Activated T-cell treated with anti-CD3 and anti-CD28 coated beads, Interleukin-2, amount 50 U/mL, for 72 hours (primary cell): Measurements from ENCODE around the gene CLC. TPM values are rescaled to one million over a fixed set of nuclear protein-coding genes. Genes with fewer than 3 reads are reported as not detected.
A peak's percentile ranks its signal among the peaks of the same experiment; 100 is the strongest.

Source experiments
- ATAC-seq, 2 donors: fragments of 150-1000 bp; cut with Tn5 transposase; replicated peaks in 1 of 2; 2 replicates each; pipeline ENCODE4 v1.10.0; 2021; ENCODE audit warnings: moderate library complexity in 2 of 2, mild to moderate bottlenecking in 1 of 2
- DNase-seq, 2 donors: peaks; one replicate each; pipeline ENCODE4 v3.0.0; 2021 to 2022; ENCODE audit warnings: mixed read lengths in 1 of 2
- H3K27ac Mint-ChIP-seq: one replicate; pipeline ENCODE4 v1.8.0; 2022; ENCODE audit warnings: mild to moderate bottlenecking, moderate library complexity, mixed read lengths
- H3K27me3 Mint-ChIP-seq: one replicate; pipeline ENCODE4 v1.8.0; 2022; ENCODE audit warnings: low read depth, mixed read lengths
- H3K36me3 Mint-ChIP-seq, 2 donors: one replicate each; pipeline ENCODE4 v1.8.0; 2022; ENCODE audit warnings: mixed read lengths in 2 of 2, mild to moderate bottlenecking in 1 of 2; ENCODE audit not compliant: insufficient read depth in 2 of 2
- H3K4me1 Mint-ChIP-seq: one replicate; pipeline ENCODE4 v1.8.0; 2022; ENCODE audit warnings: low read depth, mixed read lengths
- H3K4me3 Mint-ChIP-seq, 2 donors: one replicate each; pipeline ENCODE4 v1.8.0; 2022; ENCODE audit warnings: mild to moderate bottlenecking in 2 of 2, mixed read lengths in 2 of 2, moderate library complexity in 2 of 2
- H3K9me3 Mint-ChIP-seq, 2 donors: one replicate each; pipeline ENCODE4 v1.8.0; 2022; ENCODE audit warnings: mixed read lengths in 2 of 2
- total RNA-seq, 2 donors: library from RNA; stranded (reverse); gene quantifications; one replicate each; pipeline ENCODE4 v1.2.3, GENCODE V29; 2022

The CLC gene
- total RNA-seq, 2 donors from 2014 or later = 1.7 TPM; not detected in 1

GRCh38 chr19:39746836-39747529 is 9.2 kb upstream of the CLC start:
- Mint-ChIP-seq H3K27ac (no peak overlapping the region), H3K4me1 (no peaks in the 10 kb centered on the region), H3K27me3 (peaks cover 50% of the 10 kb centered on the region), H3K9me3 (no peaks in the 10 kb centered on the region), H3K4me3 (no peak overlapping the region), H3K36me3 (peaks cover 0 to 1% of the 10 kb centered on the region in 2 donors)
- ATAC-seq (no peak), DNase-seq (no peak)

DNA sequence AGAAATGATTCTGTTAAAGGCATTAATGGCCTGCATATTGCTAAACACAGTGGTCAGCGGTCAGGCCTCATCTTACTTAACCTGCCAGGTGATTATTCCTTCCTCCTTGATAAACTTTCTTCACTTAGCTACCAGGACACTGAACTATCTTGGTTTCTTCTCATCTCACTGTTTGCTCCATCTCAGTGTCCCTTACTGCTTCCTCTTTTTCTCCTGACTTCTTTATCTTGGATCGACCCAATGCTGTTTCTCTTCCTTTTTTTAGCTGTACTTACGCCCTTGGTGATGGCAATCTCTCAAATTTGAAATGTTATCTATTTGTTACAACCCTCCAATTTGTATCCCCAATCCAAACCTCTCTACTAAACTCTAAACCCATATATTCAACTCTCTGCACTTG is 7.8 kb upstream of the CLC start:
- Mint-ChIP-seq H3K4me1 (no peaks in the 10 kb centered on the region), H3K4me3 (no peak overlapping the region), H3K27ac (no peak overlapping the region), H3K27me3 (peaks cover 44% of the 10 kb centered on the region), H3K36me3 (peaks cover 0 to 1% of the 10 kb centered on the region in 2 donors), H3K9me3 (no peaks in the 10 kb centered on the region)
- no peak for DNase-seq
- no peak for ATAC-seq

DNA sequence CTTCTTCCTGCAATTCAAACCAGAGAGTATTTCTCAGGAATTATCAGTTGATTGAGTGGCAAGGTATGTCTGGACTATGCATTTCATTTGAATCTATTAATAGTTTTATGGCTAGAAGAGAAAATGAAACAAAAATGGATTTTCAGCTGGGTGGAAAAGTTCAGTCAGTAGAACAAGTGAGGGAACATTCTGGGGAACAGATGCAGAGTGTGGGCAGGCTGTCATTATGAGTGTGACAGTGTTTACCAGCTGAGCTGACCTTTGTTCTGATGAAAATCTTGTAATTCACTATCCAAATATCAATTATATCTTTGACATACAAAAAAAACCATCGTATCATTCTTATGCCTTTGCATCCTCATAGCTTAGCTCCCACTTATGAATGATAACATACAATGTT is 2.6 kb upstream of the CLC start:
- Mint-ChIP-seq H3K27ac (peak overlapping the region; percentile 95), H3K27me3 (peaks cover 26% of the 10 kb centered on the region), H3K9me3 (no peaks in the 10 kb centered on the region), H3K4me1 (peaks cover 31% of the 10 kb centered on the region), H3K36me3 (peaks cover 0 to 1% of the 10 kb centered on the region in 2 donors), H3K4me3 (peak overlapping the region; percentile 69 to 89)
- DNase-seq = no peak
- ATAC-seq = peak; percentile 64 to 68

- H3K9me3 Mint-ChIP-seq = no peaks in the 10 kb centered on the region
- no peak for ATAC-seq
- H3K4me3 Mint-ChIP-seq = no peak overlapping the region
- peaks cover 36% of the 10 kb centered on the region for H3K4me1 Mint-ChIP-seq
- peaks cover 0 to 1% of the 10 kb centered on the region in 2 donors for H3K36me3 Mint-ChIP-seq
- DNase-seq = no peak
- H3K27ac Mint-ChIP-seq = no peak overlapping the region
- peaks cover 16% of the 10 kb centered on the region for H3K27me3 Mint-ChIP-seq
Measured at GRCh38 chr19:39738814-39739213, 985 bp upstream of the CLC start.

GRCh38 chr19:39737351-39737750 is 478 bp downstream of the CLC start:
- DNase-seq (peak in 1 of 2 donors; percentile 7), ATAC-seq (peak; percentile 58 to 74)
- Mint-ChIP-seq H3K27me3 (peaks cover 1% of the 10 kb centered on the region), H3K4me3 (no peak overlapping the region), H3K9me3 (no peaks in the 10 kb centered on the region), H3K27ac (no peak overlapping the region), H3K4me1 (peaks cover 36% of the 10 kb centered on the region), H3K36me3 (no peaks in the 10 kb centered on the region)

GRCh38 chr19:39736088-39736487 is 1.7 kb downstream of the CLC start:
- peak in 1 of 2 donors; percentile 15 for DNase-seq
- no peak for ATAC-seq
- Mint-ChIP-seq H3K27ac (peak overlapping the region; percentile 89), H3K4me3 (peak overlapping the region; percentile 48 to 54), H3K36me3 (no peaks in the 10 kb centered on the region), H3K27me3 (peaks cover 4% of the 10 kb centered on the region), H3K4me1 (peaks cover 36% of the 10 kb centered on the region), H3K9me3 (no peaks in the 10 kb centered on the region)

- peaks cover 36% of the 10 kb centered on the region for H3K4me1 Mint-ChIP-seq
- no peaks in the 10 kb centered on the region for H3K9me3 Mint-ChIP-seq
- no peaks in the 10 kb centered on the region for H3K36me3 Mint-ChIP-seq
- peak; percentile 52 to 54 for ATAC-seq
- peak overlapping the region; percentile 48 to 54 for H3K4me3 Mint-ChIP-seq
- peaks cover 6% of the 10 kb centered on the region for H3K27me3 Mint-ChIP-seq
- no peak for DNase-seq
- H3K27ac Mint-ChIP-seq = peak overlapping the region; percentile 89
Measured at GRCh38 chr19:39735688-39736087, 2.1 kb downstream of the CLC start.

- Mint-ChIP-seq H3K36me3 (no peaks in the 10 kb centered on the region), H3K4me1 (peaks cover 29% of the 10 kb centered on the region), H3K27me3 (peaks cover 6% of the 10 kb centered on the region), H3K9me3 (no peaks in the 10 kb centered on the region), H3K4me3 (no peak overlapping the region), H3K27ac (no peak overlapping the region)
- DNase-seq (no peak), ATAC-seq (no peak)
Measured at GRCh38 chr19:39733841-39734240, 4.0 kb downstream of the CLC start.

- Mint-ChIP-seq H3K4me3 (no peak overlapping the region), H3K9me3 (no peaks in the 10 kb centered on the region), H3K36me3 (no peaks in the 10 kb centered on the region), H3K27ac (no peak overlapping the region), H3K4me1 (peaks cover 16% of the 10 kb centered on the region), H3K27me3 (peaks cover 21% of the 10 kb centered on the region)
- ATAC-seq (no peak), DNase-seq (no peak)
Measured at GRCh38 chr19:39731685-39732084, 6.1 kb downstream of the CLC start.

GRCh38 chr19:39729594-39729993 is 8.2 kb downstream of the CLC start:
- Mint-ChIP-seq H3K27me3 (peaks cover 36% of the 10 kb centered on the region), H3K27ac (no peak overlapping the region), H3K4me3 (no peak overlapping the region), H3K4me1 (no peaks in the 10 kb centered on the region), H3K9me3 (no peaks in the 10 kb centered on the region), H3K36me3 (no peaks in the 10 kb centered on the region)
- ATAC-seq (no peak), DNase-seq (no peak)

- DNase-seq (no peak), ATAC-seq (no peak)
- H3K27me3 Mint-ChIP-seq = peaks cover 40% of the 10 kb centered on the region
- H3K4me3 Mint-ChIP-seq = no peak overlapping the region
- H3K36me3 Mint-ChIP-seq = no peaks in the 10 kb centered on the region
- no peaks in the 10 kb centered on the region for H3K9me3 Mint-ChIP-seq
- no peaks in the 10 kb centered on the region for H3K4me1 Mint-ChIP-seq
- no peak overlapping the region for H3K27ac Mint-ChIP-seq
Measured at GRCh38 chr19:39728040-39728439, 9.8 kb downstream of the CLC start.

GRCh38 chr19:39727070-39727800 is 10.6 kb downstream of the CLC start:
- no peaks in the 10 kb centered on the region for H3K36me3 Mint-ChIP-seq
- no peak for DNase-seq
- peaks cover 48% of the 10 kb centered on the region for H3K27me3 Mint-ChIP-seq
- H3K4me1 Mint-ChIP-seq = no peaks in the 10 kb centered on the region
- H3K4me3 Mint-ChIP-seq = no peak overlapping the region
- no peak overlapping the region for H3K27ac Mint-ChIP-seq
- no peak for ATAC-seq
- H3K9me3 Mint-ChIP-seq = no peaks in the 10 kb centered on the region

DNA sequence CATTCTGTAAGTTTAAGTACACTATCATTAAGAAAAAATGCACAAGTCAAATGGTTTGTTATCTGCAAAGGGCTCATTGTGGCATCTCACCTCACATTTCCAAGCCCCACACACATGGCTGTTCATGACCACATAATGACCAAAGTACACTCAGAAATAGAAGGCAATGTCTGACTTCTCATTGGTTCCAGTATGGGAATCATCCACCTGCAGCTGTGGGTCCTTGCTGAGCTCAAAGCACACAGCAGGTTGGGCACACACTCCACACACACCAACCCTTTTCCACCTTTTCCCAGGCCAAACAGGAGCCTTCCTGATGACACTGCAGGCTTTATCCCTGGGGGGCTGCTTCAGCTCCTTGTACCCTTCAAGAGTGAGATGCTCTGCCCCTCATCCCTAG is 11.8 kb downstream of the CLC start:
- H3K4me1 Mint-ChIP-seq = no peaks in the 10 kb centered on the region
- no peaks in the 10 kb centered on the region for H3K9me3 Mint-ChIP-seq
- no peak overlapping the region for H3K4me3 Mint-ChIP-seq
- peaks cover 50% of the 10 kb centered on the region for H3K27me3 Mint-ChIP-seq
- H3K36me3 Mint-ChIP-seq = no peaks in the 10 kb centered on the region
- ATAC-seq (peak in 1 of 2 donors; percentile 35), DNase-seq (no peak)
- no peak overlapping the region for H3K27ac Mint-ChIP-seq
